CD4-positive, alpha-beta T cell (primary cell): ENCODE data around the gene TRIM25. TPM values are rescaled to one million over a fixed set of nuclear protein-coding genes. Genes with fewer than 3 reads are reported as not detected.

ENCODE experiments used
- ATAC-seq: fragments of 200-7000 bp; cut with Tn5 transposase; one replicate; pipeline ENCODE4 v1.10.0; 2022; ENCODE audit warnings: mild to moderate bottlenecking; ENCODE audit not compliant: poor library complexity
- CTCF ChIA-PET: fragments of 350-600 bp; sonication (Branson Sonifier 250); formaldehyde crosslinking; loops from one replicate; lab custom pipeline; 2021; ENCODE audit warnings: antibody characterized with exemption, inconsistent platforms; lab: Charles Lee
- POLR2A ChIA-PET: fragments of 350-600 bp; sonication (Branson Sonifier 250); formaldehyde crosslinking; loops from one replicate; lab custom pipeline; 2021; ENCODE audit warnings: antibody characterized with exemption, inconsistent platforms; lab: Charles Lee
- DNase-seq, 14 experiments: peaks; one replicate each; pipeline ENCODE4 v3.0.0-alpha.2; 2013 to 2020; ENCODE audit warnings: mixed read lengths in 2 of 14
- H3K27ac ChIP-seq, 2 donors: one replicate each; pipeline versions ENCODE4 v1.5.1 to v1.7.0; 2013; ENCODE audit warnings: low read length in 2 of 2, low read depth in 1 of 2, mild to moderate bottlenecking in 1 of 2
- H3K27me3 ChIP-seq, 2 experiments: 1 replicate in 1 of 2; 2 replicates in 1 of 2; pipeline versions ENCODE4 v1.6.1 to v1.7.0; 2013; ENCODE audit warnings: low read length in 2 of 2, control low read depth in 1 of 2, mild to moderate bottlenecking in 1 of 2, moderate library complexity in 1 of 2; ENCODE audit not compliant: insufficient read depth in 2 of 2, control insufficient read depth in 1 of 2
- H3K36me3 ChIP-seq: one replicate; pipeline ENCODE4 v1.6.1; 2013; ENCODE audit warnings: low read length, control low read depth; ENCODE audit not compliant: insufficient read depth
- H3K4me1 ChIP-seq: one replicate; pipeline ENCODE4 v1.6.1; 2013; ENCODE audit warnings: low read length, control low read depth; ENCODE audit not compliant: insufficient read depth
- H3K4me3 ChIP-seq: one replicate; pipeline ENCODE4 v1.5.1; 2013; ENCODE audit warnings: mild to moderate bottlenecking, low read length, moderate library complexity
- H3K9me3 ChIP-seq, 2 experiments: 1 replicate in 1 of 2; 2 replicates in 1 of 2; pipeline versions ENCODE4 v1.6.1 to v1.7.0; 2013; ENCODE audit warnings: low read length in 2 of 2, mild to moderate bottlenecking in 2 of 2, control low read depth in 1 of 2, moderate library complexity in 1 of 2; ENCODE audit not compliant: control insufficient read depth in 1 of 2, insufficient read depth in 1 of 2
- H3K27ac Mint-ChIP-seq: one replicate; pipeline ENCODE4 v1.8.0; 2020; ENCODE audit warnings: mixed read lengths
- H3K27me3 Mint-ChIP-seq: one replicate; pipeline ENCODE4 v1.8.0; 2021; ENCODE audit warnings: mixed read lengths
- H3K36me3 Mint-ChIP-seq: one replicate; pipeline ENCODE4 v1.8.0; 2021; ENCODE audit warnings: low read depth, mixed read lengths
- H3K4me1 Mint-ChIP-seq: one replicate; pipeline ENCODE4 v1.8.0; 2021; ENCODE audit warnings: low read depth, mixed read lengths
- H3K4me3 Mint-ChIP-seq: one replicate; pipeline ENCODE4 v1.8.0; 2020; ENCODE audit warnings: mild to moderate bottlenecking, mixed read lengths
- H3K9me3 Mint-ChIP-seq: one replicate; pipeline ENCODE4 v1.8.0; 2020; ENCODE audit warnings: mixed read lengths
- CTCF ChIP-seq: fragments of 200-600 bp; IDR thresholded peaks from one replicate; pipeline ENCODE4 v1.8.0; 2022; ENCODE audit warnings: antibody characterized with exemption, mild to moderate bottlenecking
- intact Hi-C, 2 experiments: fragments of 100-400 bp; cut with DNase I in 1 of 2; cut with micrococcal nuclease in 1 of 2; formaldehyde crosslinking; loops; one replicate each; pipeline versions ENCODE4 v1.15.1 to v1.9.0; 2023 to 2025; cut with DNase I, micrococcal nuclease
- total RNA-seq, 174 experiments: library from RNA in 2 of 174; stranded (reverse) in 2 of 174; gene quantifications; one replicate each; pipeline ENCODE4 v1.2.3 and lab custom pipeline; 2021 to 2026

TRIM25 gene
- total RNA-seq, 2 experiments from 2014 or later = 31.7 to 33.2 TPM

DNA sequence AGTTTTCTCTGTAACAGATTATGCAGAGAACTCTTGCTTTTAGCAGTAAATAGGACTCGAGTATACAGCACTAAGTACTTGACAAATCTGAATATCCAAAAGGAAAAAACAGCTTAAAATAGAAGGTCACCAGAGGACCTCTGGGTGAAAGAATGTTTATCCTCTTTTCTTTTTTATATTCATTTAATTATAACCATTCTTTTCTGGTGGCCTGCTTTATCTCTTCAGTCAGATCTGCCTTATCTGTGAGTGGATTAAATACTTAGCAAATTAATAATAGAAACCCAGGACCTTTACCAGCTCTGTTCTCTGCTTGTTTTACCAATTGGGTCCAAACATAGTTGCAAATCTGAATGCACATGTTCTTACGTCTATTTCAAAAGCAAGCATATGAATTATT is 71.3 kb downstream of the TRIM25 start:
- no peaks in the 10 kb centered on the region for H3K27me3 Mint-ChIP-seq
- ATAC-seq = no peak
- TF ChIP-seq CTCF = no peak

GRCh38 chr17:56838687-56839086 is 75.2 kb downstream of the TRIM25 start:
- no peak for TF ChIP-seq CTCF
- Histone ChIP-seq H3K4me3 (no peak overlapping the region), H3K27me3 (no peaks in the 10 kb centered on the region), H3K27ac (no peak overlapping the region), H3K36me3 (peaks cover 14% of the 10 kb centered on the region), H3K9me3 (no peaks in the 10 kb centered on the region), H3K4me1 (peaks cover 16% of the 10 kb centered on the region)
- POLR2A ChIA-PET = interaction anchor here (0.6 to 0.7 kb wide), 2 partner anchors 21 to 26 kb away, joined by 3 read pairs; no protein-coding TSS in a partner anchor
- Mint-ChIP-seq H3K36me3 (peaks cover 40% of the 10 kb centered on the region), H3K27ac (no peak overlapping the region), H3K4me1 (peaks cover 45% of the 10 kb centered on the region), H3K4me3 (no peak overlapping the region), H3K9me3 (no peaks in the 10 kb centered on the region), H3K27me3 (no peaks in the 10 kb centered on the region)
- intact Hi-C loops = loop anchor here in 1 of 2 experiments (10.0 kb wide), 2 partner anchors 1166 to 1676 kb away; partner anchors contain the start of genes MTMR4 and SRSF1
- ATAC-seq (no peak), DNase-seq (no peak)
- CTCF ChIA-PET = interaction anchor here (1.1 kb wide), 1 partner anchor 19 kb away, joined by 3 read pairs; no protein-coding TSS in a partner anchor

More for the DNA sequence above, 71.3 kb downstream of the TRIM25 start:
- Histone ChIP-seq H3K27ac (no peak overlapping the region), H3K4me3 (no peak overlapping the region), H3K27me3 (no peaks in the 10 kb centered on the region), H3K36me3 (peaks cover 19% of the 10 kb centered on the region), H3K4me1 (no peaks in the 10 kb centered on the region), H3K9me3 (no peaks in the 10 kb centered on the region)
- H3K9me3 Mint-ChIP-seq = no peaks in the 10 kb centered on the region
- H3K36me3 Mint-ChIP-seq = peaks cover 43% of the 10 kb centered on the region
- peaks cover 18% of the 10 kb centered on the region for H3K4me1 Mint-ChIP-seq
- no peak for DNase-seq
- intact Hi-C loops = no loop called here
- POLR2A ChIA-PET = no interaction called here
- no peak overlapping the region for H3K27ac Mint-ChIP-seq
- no peak overlapping the region for H3K4me3 Mint-ChIP-seq
- CTCF ChIA-PET = interaction anchor here (1.0 kb wide), 2 partner anchors 23 to 25 kb away, joined by 3 to 4 read pairs; no protein-coding TSS in a partner anchor

Other genes starting within 250 kb of the TRIM25 start
- 1 to 10 TPM; 4.3 to 4.8 TPM for gene C17orf67, start 80.1 kb downstream of the TRIM25 start, total RNA-seq
- 10 to 100 TPM; 20.0 to 22.3 TPM for gene DGKE, start 79.9 kb downstream of the TRIM25 start, total RNA-seq
- gene COIL, start 47.0 kb upstream of the TRIM25 start, total RNA-seq = 10 to 100 TPM; 19.4 to 20.3 TPM
- gene SCPEP1, start 64.1 kb upstream of the TRIM25 start, total RNA-seq = 10 to 100 TPM; 22.1 to 25.5 TPM
- 10 to 100 TPM; 20.3 to 23.1 TPM for gene AKAP1, start 171.2 kb upstream of the TRIM25 start, total RNA-seq